Cerebellar cortex (tissue), 1 donor: Measurements from ENCODE around the gene UTP18.
"Not testable (repeated sequence)": the region's sequence is repeated elsewhere in the genome, so short reads cannot be mapped to it uniquely, and the experiment has no call there.

Experiments used
- DNase-seq: peaks from one replicate; pipeline ENCODE4 v3.0.0-alpha.2; 2015; ENCODE audit warnings: low spot score

UTP18 gene

DNA sequence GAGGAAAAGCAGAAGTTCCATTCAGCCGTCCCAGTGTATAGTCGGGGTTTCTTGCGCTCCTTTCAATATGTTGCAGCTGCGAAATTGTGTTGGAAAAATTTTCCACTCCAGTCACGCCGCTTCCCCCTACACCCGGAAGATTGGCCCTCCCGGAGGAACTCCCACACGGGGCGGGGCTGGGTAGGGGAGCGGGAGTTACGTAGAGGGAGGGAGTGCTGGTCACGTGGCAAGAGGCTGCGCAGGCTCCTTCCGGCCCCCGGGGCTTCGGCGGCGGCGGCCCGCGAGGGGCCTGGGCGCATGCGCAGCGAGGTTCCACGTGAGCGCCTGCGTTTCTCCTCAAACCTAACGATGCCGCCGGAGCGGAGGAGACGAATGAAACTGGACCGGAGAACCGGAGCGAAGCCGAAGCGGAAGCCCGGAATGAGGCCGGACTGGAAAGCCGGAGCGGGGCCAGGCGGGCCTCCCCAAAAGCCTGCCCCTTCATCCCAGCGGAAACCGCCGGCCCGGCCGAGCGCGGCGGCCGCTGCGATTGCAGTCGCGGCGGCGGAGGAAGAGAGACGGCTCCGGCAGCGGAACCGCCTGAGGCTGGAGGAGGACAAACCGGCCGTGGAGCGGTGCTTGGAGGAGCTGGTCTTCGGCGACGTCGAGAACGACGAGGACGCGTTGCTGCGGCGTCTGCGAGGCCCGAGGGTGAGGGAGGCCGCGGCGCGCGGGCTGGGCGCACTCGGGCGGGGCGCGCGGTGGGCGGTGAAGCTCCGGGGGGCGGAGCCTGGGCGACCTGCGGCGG lies at the start of gene UTP18:
Gene UTP18 (plus strand): TSS at position 310 of the 787 bp plus-strand sequence. CDS start 39 bp downstream, at position 349.
- DNase-seq = peak; percentile 97

DNA sequence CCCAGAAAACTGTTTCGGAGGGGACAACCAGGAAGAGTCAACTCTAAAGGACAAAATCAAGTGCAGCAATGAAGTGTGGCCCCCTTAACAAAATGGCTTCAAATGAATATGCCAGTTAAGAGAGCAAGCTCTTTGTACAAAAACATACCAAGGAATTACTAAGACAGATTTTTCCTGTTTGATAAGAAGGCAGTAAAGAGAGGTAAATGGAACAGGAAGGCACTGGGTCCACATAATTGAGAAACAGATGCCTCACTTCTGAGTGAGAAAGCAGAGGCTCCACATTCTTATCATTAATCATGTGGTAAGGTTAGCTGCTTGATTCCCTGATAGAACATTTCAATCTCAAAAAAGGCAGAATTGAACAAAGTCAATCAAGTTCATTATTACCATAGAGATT lies 45.4 kb upstream of the UTP18 start:
- DNase-seq = no peak

DNA sequence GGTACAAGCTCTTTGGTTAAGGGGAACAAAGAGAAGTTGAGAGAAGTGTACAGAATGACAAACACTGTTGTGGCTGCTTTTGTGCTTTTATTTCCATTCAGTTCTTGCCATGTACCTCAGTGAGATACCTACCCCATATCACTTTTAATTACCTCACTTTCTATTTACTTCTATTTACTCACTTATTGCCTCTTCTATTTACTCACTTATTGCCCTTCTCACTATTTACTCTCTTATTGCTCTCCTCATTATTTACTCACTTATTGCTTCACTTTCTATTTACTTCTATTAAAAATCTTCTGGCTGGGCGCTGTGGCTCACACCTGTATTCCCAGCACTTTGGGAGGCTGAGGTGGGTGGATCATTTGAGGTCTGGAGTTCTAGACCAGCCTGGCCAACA lies 42.4 kb upstream of the UTP18 start:
- DNase-seq = no peak

DNA sequence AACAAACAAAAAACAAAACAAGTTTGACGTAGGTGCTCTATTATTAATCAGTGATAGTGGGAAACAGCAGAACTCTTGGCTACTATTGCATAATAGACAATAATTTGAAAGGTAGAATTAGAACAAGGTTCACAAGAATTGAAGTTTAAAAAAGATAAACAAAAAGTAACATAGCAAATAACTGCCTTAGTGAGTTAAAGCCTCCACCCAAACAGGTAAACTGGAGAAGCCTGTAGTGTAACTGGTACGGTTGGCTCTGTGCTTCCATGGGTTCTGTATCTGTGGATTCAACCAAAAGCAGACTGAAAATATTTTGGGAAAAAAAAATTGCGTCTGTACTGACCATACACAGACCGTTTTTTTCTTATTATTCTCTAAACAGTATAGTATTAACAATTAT lies 39.0 kb upstream of the UTP18 start:
- DNase-seq = no peak

DNA sequence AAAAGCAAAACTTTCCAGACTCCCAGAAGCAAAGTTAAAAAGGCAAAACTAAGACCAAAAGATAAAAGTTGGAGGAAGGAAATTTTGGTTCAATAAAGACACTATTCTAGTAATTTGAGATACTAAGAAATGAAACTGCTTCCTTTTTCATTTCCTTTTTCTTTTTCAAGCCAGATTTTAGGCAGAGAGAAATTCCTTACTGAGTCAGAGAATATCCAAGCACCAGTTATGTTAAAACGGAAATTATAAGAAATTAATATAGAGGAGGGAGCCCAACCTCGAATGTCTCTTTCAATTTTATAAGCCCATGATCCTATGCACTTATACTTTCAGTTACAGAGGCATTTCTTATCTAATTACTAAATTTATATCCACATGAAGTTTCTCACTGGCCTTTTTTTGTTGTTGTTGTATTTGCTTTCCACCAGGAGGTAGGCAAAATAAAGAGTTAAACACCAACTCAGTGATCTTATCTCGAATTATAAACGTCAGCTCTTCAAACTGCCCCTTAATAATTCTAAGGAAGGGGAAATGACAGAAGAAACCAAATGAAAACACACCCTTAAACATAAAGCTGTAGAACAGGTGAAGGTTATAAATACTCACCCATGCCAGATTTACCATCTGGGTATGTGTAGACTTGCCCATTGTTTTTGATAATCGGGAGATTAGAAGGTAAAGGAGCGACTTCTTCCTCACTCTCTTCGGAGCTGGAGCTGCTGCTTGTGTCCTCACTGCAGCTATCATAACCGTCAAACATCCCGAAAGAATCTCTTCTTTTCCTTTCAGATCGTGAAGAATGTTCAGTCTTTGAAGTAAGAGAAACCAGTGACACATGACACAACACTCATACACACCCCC lies 35.7 kb upstream of the UTP18 start:
- peak; percentile 5 for DNase-seq

DNA sequence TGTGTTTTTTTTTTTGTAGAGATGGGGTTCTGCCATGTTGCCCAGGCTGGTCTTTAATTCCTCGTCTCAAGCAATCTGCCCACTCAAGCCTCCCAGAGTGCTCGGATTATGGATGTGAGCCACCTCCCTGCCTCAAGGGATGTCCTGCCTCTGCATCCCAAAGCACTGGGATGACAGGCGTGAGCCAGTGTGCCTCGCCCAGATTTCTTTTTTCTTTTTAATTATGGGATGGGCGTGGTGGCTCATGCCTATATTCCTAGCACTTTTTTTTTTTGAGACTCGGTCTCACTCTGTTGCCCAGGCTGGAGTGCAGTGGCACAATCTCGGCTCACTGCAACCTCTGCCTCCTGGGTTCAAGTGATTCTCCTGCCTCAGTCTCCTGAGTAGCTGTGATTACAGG lies 34.8 kb upstream of the UTP18 start:
- not testable (repeated sequence) for DNase-seq

DNA sequence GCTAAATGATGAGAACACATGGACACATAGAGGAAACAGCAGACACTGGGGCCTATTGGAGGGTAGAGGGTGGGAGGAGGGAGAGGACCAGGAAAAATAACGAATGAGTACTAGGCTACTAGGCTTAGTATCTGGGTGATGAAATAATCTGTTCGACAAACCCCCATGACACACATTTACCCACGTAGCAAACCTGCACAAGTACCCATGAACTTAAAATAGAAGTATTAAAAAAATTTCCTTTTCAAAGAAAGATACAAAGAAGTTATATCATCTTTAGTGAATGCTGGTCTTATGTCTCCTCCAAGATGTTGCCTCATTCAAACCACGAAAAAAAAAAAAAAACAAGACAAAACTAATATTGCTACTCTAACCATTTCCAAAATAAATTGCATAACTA lies 32.2 kb upstream of the UTP18 start:
- DNase-seq = no peak

DNA sequence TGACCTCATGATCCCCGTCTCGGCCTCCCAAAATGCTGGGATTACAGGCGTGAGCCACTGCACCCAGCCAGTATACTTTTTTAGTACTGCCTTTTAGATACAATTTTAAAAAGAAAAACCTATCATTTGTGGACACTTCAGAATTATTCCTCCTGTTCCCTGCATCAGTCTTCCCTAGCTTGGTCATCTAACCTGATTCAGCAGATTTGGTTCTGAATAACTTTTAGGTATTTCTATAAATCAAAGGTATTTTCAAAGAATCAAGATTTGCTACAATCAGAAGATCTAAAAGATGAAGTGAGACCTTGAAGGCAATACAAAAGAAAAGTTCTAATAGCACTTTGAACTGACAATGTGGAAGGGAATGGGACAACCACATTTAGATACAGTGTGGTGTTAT lies 30.5 kb upstream of the UTP18 start:
- DNase-seq = no peak

DNA sequence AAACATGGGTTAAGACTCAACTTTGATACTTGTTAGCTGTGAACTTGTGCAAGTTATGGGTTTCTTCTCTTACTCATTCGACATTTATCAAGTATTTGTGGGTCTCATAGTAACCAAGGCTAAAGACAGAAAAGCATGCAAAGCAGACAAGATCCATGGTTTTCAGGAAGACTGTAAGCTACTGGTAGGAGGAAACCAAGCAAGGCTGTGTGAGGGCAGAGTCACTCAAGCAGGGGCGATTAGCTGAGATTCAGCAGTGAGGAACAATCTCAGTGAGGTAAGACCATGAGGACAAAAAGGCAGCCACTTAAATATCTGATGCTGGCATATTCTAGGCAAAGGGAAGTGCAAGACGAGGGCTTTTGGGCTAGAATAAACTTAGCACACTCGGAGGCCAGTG lies 30.0 kb upstream of the UTP18 start:
- no peak for DNase-seq

DNA sequence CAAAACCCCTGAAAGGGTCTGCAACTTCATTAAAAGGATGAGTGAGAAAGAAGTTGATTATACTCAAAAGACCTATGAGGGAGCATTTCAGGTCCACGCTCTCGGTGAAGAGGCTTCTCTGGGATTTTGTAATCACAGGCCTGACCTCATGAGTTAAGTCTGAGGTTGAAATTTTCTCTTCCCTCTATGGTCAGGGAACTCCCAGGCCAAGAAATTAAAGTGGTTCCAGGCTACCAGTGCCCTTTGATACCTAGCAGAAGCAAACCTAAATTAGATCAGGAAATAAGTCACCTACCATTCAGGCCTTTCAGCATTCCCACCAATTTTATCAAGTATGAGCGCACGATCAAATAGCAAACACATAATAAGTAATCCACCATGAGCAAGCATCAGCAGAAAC lies 28.3 kb upstream of the UTP18 start:
- DNase-seq = no peak

DNA sequence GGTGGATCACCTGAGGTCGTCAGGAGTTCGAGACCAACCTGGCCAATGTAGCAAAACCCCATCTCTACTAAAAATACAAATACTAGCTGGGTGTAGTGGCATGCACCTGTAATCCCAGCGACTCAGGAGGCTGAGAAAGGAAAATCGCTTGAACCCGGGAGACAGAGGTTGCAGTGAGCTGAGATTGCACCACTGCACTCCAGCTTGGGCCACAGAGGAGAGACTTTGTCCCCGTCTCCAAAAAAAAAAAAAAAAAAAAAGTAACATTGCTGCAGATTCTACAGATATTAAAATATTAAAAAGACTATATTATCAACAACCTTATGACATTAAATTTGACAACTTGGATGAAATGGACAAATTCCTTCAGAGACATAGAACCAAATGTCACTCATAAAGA lies 26.2 kb upstream of the UTP18 start:
- DNase-seq = no peak

DNA sequence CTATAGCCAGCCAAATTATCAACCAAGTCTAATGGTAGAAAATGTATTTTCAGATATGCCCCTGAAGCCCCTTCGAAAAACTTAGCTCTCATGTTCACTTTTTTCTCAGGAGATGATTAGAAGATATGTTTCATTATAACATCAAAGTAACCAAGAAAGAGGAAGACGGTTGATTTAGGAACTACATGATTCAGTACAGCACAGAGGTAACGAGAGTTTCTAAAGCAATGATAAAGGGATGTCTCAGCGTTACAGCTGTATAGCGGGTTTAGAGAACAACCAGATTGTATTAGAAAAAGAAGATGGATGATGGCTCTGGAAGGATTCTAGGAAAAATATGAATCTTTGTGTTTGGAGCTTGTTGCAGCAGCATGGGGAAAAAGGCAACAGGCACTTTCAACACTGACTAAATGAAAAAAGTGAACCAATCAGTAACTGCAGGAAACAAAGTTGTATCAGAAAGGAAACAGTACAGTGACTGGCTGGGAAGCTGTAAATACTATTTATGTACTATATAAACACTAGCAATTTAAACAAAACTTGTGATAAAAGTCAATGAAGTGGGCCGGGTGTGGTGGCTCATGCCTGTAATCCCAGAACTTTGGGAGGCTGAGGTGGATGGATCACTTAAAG lies 22.0 kb upstream of the UTP18 start:
- no peak for DNase-seq

DNA sequence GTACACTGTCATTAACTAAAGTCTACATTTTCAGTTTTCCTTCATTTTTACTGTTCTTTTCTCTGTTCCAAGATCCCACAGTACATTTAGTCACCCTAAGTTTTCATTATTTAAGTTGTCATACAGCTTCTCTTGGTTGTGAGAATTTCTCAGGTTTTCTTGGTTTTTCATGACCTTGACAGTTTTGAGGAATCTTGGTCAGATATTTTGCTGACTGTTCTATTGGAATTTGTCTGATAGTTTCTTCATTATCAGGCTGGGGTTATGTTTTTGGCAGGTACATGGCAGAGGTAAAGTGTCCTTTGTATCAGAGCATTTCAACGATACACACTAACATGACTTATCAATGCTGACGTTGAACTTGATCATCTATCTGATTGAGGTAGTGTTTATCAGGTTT lies 20.1 kb upstream of the UTP18 start:
- no peak for DNase-seq

DNA sequence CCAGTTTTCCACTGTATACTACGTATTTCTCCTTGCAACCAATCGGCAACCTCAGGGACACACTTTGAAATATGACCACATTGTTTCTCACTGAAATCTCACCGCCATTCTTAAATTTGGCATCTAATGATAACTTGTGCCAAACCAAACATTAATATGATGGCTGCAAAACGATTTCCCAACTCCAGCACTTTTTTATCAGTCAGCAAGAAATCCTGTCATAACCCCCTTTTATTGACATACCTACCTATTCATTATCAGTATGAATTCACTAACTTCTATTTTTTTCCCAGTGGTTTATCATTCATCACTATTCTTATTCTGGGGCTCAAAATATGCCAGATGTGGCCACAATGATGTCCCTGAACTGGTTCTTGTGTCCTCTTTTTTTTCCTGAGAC lies 16.3 kb upstream of the UTP18 start:
- DNase-seq = no peak

DNA sequence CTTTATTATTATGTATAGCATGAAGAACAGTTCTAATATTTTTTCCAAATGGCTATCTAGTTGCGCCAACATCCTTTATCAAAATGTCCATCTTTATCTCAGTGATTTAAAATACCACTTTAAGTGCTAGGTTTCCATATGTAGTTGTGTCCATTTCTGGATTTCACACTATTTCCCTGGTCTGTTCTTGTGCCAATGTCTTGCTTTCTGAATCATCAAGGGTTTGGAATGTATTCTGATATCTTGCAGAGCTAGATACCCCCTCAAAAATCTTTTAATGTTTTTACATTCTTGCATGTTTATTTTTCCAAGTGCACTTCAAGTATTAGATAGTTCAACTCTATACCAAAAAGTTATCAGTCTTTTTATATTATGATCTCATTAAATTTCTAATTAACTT lies 14.8 kb upstream of the UTP18 start:
- no peak for DNase-seq

DNA sequence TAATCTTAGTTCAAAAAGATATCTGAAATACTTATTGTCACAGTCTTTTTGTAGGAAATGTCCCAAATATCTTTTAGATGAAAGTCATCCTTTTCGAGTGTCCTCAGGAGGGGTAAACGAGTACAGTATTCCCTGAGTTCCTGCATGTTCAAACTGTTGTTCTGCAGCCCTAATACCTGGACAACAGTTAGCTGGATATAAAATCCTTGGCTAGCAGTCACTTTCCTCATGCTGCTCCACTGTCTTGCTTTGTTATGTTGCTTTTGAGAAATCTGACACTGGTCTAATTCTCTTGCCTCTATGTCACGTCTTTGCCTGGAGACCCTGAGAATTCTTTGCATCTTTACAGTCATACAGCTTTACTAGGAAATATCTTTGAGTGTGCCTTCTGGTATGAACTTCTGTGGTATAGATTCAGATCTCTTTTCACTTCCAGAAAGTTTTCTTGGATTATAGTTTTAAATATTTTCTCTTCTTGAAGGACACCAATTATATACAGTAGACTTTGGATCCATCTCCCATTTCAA lies 10.0 kb upstream of the UTP18 start:
- DNase-seq = no peak

DNA sequence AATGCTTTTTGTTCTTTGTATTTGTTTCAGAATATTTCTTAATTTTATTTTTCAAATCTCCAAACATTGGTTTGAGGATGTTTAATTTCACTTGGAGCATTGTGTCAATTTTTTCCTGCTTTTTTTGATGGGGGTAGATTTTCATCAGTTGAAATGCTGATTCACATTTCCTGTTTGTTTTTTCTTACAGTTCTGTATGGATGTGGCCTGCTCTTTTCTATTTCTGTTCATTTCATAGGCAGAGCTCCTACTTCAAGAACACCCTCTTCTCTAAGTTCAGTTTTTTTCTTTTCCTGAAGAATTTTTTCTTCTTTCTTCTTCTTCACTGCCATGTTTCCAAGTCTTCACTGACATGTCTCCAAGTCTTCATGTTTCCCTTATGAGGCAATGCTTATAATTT lies 9.3 kb upstream of the UTP18 start:
- DNase-seq = no peak

DNA sequence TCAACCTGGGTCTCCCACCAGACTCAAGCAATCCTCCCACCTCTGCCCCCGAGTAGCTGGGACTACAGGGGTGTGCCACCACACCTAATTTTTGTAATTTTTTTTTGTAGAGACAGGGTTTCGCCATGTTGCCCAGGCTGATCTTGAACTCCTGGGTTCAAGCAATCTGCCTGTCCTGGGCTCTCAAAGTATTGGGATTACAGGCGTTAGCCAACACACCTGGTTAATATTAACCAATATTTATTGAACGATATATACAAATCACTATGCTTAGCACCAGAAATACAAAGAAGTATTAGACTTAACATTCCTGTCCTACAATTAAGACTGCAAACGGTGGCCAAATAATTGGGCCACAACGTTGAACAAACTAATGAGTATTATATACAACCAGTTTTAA lies 4.7 kb upstream of the UTP18 start:
- no peak for DNase-seq

DNA sequence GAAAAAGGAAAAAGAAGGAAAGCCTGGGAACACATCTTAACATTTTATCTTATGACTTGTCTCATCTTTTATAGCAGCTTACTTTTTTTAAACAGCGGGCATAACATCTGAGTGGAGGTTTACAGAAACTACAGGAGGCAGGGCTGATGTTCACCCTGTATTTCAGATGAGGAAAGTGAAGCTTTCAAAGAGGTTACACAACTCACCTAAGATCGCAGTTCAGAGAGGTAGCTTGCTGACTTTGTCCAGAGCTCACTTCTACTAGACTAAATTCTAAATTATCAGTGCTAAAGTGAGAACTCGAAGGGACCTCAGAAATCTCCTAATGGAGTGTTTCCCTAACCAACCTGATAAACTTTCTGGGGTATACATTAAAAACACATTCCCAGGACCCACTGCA lies 4.2 kb upstream of the UTP18 start:
- DNase-seq = no peak

DNA sequence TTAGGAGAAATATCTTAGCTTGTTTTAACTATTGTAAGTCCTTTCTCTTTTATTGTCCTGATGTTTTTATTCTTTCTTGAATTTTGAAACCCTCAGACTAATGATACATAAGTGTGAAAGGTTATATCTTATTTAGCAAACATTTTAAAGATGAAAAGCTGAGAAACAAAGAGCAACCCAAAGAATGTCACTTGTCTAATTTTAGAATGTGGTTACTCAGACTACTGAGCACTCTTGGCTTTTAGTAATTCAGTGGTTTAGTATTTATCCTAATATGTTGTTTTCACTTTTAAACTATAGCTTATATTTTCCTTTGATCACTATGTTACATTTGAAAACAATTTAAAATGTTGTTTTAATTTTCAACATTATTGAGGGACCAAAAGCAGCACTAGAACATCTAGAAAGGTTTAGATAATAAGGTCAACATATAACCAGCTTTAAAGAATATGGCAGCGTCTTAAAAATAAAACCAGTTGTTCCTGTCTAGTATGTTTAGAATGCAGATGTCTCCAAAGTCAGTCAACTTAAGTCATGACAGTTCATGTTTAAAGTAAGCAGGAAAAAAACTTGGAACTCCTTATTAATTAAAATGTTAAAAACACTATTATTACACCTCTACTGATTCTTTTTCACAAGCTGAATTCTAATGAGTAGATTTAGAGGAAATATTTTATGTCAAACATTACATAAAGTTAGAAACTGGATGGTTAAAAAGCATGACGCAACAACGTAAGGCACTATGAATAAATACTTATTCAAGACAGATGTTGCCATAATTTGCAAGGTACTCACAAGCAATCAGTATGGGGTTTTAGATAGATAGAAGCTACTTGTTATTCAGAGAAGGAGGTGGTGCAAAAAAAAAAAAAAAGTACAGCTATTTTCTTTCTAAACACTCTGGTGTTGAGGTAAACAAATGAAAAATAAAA lies 2.9 kb upstream of the UTP18 start:
- DNase-seq = no peak

DNA sequence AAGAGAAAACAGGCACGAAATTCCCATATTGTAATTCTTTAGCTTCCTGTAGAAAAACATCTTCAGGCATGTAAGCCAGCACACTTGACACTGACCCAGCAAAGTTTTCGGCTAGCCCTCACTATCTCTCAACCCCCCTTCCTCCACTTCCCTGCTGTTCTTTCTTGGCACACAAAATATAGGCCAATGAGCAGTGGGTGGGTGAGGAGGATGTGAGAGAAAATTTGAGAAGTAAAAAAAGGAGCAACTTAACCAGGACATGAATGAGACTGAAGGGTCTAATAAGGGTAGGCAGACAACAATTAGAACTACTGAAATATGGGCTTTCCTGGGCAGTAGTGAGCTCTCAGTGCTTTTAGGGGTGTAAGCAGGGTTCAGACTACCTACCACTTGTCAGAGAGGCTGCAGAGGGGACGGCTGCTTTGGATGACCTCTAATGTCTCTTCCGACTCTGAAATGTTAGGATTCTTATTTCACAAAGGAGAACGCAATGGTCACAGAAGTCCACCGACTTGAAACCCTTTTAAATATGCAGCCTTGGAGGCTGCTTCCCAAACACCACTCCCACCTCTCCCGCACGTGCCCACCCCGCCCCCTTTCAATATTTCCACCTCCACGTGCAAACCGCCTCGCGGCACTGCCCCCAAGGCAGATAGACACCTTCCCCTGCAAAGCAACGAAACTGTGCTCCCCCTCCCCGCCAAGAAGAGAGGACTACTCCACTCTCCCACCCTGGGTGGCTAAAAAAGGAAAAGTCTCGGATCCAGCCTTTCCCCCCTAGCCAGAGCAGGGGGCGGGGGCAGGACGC lies 1.4 kb upstream of the UTP18 start:
- DNase-seq = peak; percentile 29
